GM12892 (cell line): ENCODE measurements around the gene PPM1H.

ENCODE experiments used
- POLR2AphosphoS5 ChIP-seq: IDR thresholded peaks from 2 replicates; pipeline ENCODE4 v1.6.1; 2011; ENCODE audit warnings: low read depth, low read length, control low read depth
- TAF1 ChIP-seq: IDR thresholded peaks from 2 replicates; pipeline ENCODE4 v1.6.1; 2011; ENCODE audit warnings: low read depth, mild to moderate bottlenecking, control low read depth, low read length, borderline replicate concordance

- TF ChIP-seq TAF1, result no peak
- TF ChIP-seq POLR2AphosphoS5, result no peak
Observed at GRCh38 chr12:62769076-62769619, 165.8 kb downstream of the PPM1H start.
